SK-N-SH treated with all-trans-retinoic acid at 6 μM for 48 hours (cell line): ENCODE measurements around the gene RGS6.

Experiments used
- ATAC-seq: fragments of 200-7000 bp; cut with Tn5 transposase; 3 replicates; pipeline ENCODE4 v1.9.1; 2020; ENCODE audit warnings: mild to moderate bottlenecking, moderate library complexity
- ARNTL ChIP-seq: fragments of 450-650 bp; formaldehyde crosslinking; IDR thresholded peaks from 2 replicates; pipeline ENCODE4 v1.5.0; 2020; ENCODE audit warnings: low read depth, mild to moderate bottlenecking, moderate library complexity, borderline replicate concordance
- CREB5 ChIP-seq: fragments of 250-450 bp; sonication (Bioruptor Pico); IDR thresholded peaks from 2 replicates; pipeline ENCODE4 v1.5.1; 2020; ENCODE audit warnings: low read depth, mild to moderate bottlenecking, moderate library complexity
- CSDC2 ChIP-seq: fragments of 250-450 bp; sonication (Bioruptor Pico); IDR thresholded peaks from 2 replicates; pipeline ENCODE4 v1.5.0; 2020; ENCODE audit warnings: mild to moderate bottlenecking, moderate library complexity
- CSRNP3 ChIP-seq: fragments of 250-450 bp; sonication (Bioruptor Pico); IDR thresholded peaks from 2 replicates; pipeline ENCODE4 v1.5.1; 2021; ENCODE audit warnings: mild to moderate bottlenecking, moderate library complexity
- ESRRG ChIP-seq: fragments of 250-450 bp; sonication (Bioruptor Pico); IDR thresholded peaks from 2 replicates; pipeline ENCODE4 v1.6.1; 2021; ENCODE audit warnings: mild to moderate bottlenecking
- ISL1 ChIP-seq: fragments of 250-450 bp; sonication (Bioruptor Pico); IDR thresholded peaks from 2 replicates; pipeline ENCODE4 v2.1.2; 2022; ENCODE audit warnings: mild to moderate bottlenecking, moderate library complexity
- OSR1 ChIP-seq: fragments of 250-450 bp; sonication (Bioruptor Pico); IDR thresholded peaks from 2 replicates; pipeline ENCODE4 v1.8.0; 2022; ENCODE audit warnings: moderate library complexity, mild to moderate bottlenecking, inconsistent platforms
- PATZ1 ChIP-seq: fragments of 250-450 bp; sonication (Bioruptor Pico); IDR thresholded peaks from 2 replicates; pipeline ENCODE4 v1.8.0; 2020; ENCODE audit warnings: mild to moderate bottlenecking, moderate library complexity, borderline replicate concordance
- POU6F1 ChIP-seq: fragments of 250-450 bp; sonication (Bioruptor Pico); IDR thresholded peaks from 2 replicates; pipeline ENCODE4 v1.8.0; 2021; ENCODE audit warnings: low read depth, mild to moderate bottlenecking, moderate library complexity, borderline replicate concordance
- PPARA ChIP-seq: fragments of 250-450 bp; sonication (Bioruptor Pico); IDR thresholded peaks from 2 replicates; pipeline ENCODE4 v1.5.0; 2020; ENCODE audit warnings: mild to moderate bottlenecking, borderline replicate concordance
- RARB ChIP-seq: fragments of 250-450 bp; sonication (Bioruptor Pico); IDR thresholded peaks from 2 replicates; pipeline ENCODE4 v1.8.0; 2021; ENCODE audit warnings: mild to moderate bottlenecking, moderate library complexity
- SNAI2 ChIP-seq: fragments of 250-450 bp; sonication (Bioruptor Pico); IDR thresholded peaks from 2 replicates; pipeline ENCODE4 v1.5.0; 2020; ENCODE audit warnings: mild to moderate bottlenecking, moderate library complexity
- TCF4 ChIP-seq: fragments of 250-450 bp; sonication (Bioruptor Pico); IDR thresholded peaks from 2 replicates; pipeline ENCODE4 v1.8.0; 2021; ENCODE audit warnings: mild to moderate bottlenecking, moderate library complexity, borderline replicate concordance
- TOX ChIP-seq: fragments of 250-450 bp; sonication (Bioruptor Pico); IDR thresholded peaks from 2 replicates; pipeline ENCODE4 v1.8.0; 2021; ENCODE audit warnings: mild to moderate bottlenecking, moderate library complexity, borderline replicate concordance
- TSHZ2 ChIP-seq: fragments of 250-450 bp; sonication (Bioruptor Pico); IDR thresholded peaks from 2 replicates; pipeline ENCODE4 v1.5.0; 2020; ENCODE audit warnings: mild to moderate bottlenecking, moderate library complexity
- ZC3H10 ChIP-seq: fragments of 250-450 bp; sonication (Bioruptor Pico); IDR thresholded peaks from 2 replicates; pipeline ENCODE4 v1.5.1; 2021; ENCODE audit warnings: mild to moderate bottlenecking, moderate library complexity
- ZFP3 ChIP-seq: fragments of 250-450 bp; sonication (Bioruptor Pico); IDR thresholded peaks from 2 replicates; pipeline ENCODE4 v1.5.0; 2020; ENCODE audit warnings: mild to moderate bottlenecking, moderate library complexity
- ZFP30 ChIP-seq: fragments of 450-650 bp; formaldehyde crosslinking; IDR thresholded peaks from 2 replicates; pipeline ENCODE4 v1.5.0; 2022; ENCODE audit warnings: mild to moderate bottlenecking, moderate library complexity
- ZNF565 ChIP-seq: fragments of 450-650 bp; formaldehyde crosslinking; conservative IDR thresholded peaks from 2 replicates; pipeline ENCODE4 v1.5.0; 2020; ENCODE audit warnings: low read depth, mild to moderate bottlenecking, moderate library complexity
- ZNF70 ChIP-seq: fragments of 450-650 bp; formaldehyde crosslinking; IDR thresholded peaks from 2 replicates; pipeline ENCODE4 v1.5.0; 2020; ENCODE audit warnings: mild to moderate bottlenecking, moderate library complexity
- ZNF8 ChIP-seq: fragments of 450-650 bp; formaldehyde crosslinking; IDR thresholded peaks from 2 replicates; pipeline ENCODE4 v1.5.0; 2020; ENCODE audit warnings: mild to moderate bottlenecking, moderate library complexity

Gene RGS6

GRCh38 chr14:72305561-72305960, 373.3 kb downstream of the RGS6 start:
- no peak for ATAC-seq

GRCh38 chr14:72308967-72309485, 376.8 kb downstream of the RGS6 start:
- TF ChIP-seq ZNF565 (CRISPR knock-in tag) (no peak), TOX (CRISPR knock-in tag) (no peak), TCF4 (CRISPR knock-in tag) (no peak), SNAI2 (CRISPR knock-in tag) (no peak), ISL1 (CRISPR knock-in tag) (no peak), CSRNP3 (CRISPR knock-in tag) (no peak), POU6F1 (CRISPR knock-in tag) (no peak), CREB5 (CRISPR knock-in tag) (no peak), ZC3H10 (CRISPR knock-in tag) (no peak), ZNF8 (CRISPR knock-in tag) (no peak), ESRRG (CRISPR knock-in tag) (no peak), ZFP3 (CRISPR knock-in tag) (no peak), RARB (CRISPR knock-in tag) (no peak), PPARA (CRISPR knock-in tag) (no peak), CSDC2 (CRISPR knock-in tag) (no peak)
- no peak for ATAC-seq

More at GRCh38 chr14:72305561-72305960, 373.3 kb downstream of the RGS6 start:
- TF ChIP-seq ZFP30 (CRISPR knock-in tag) (no peak), ESRRG (CRISPR knock-in tag) (no peak), ISL1 (CRISPR knock-in tag) (no peak), ZNF565 (CRISPR knock-in tag) (no peak), OSR1 (no peak)

- TF ChIP-seq ISL1 (CRISPR knock-in tag) = peak; percentile 95
- no peak for TF ChIP-seq PPARA (CRISPR knock-in tag)
- 0 out of 2 replicates have a peak, but pooled peaks have one; percentile 23 for TF ChIP-seq ZFP3 (CRISPR knock-in tag)
- no peak for ATAC-seq
Measured at GRCh38 chr14:72311116-72311515, 378.9 kb downstream of the RGS6 start.

- ATAC-seq = no peak
- TF ChIP-seq ZNF70 (CRISPR knock-in tag) (no peak), OSR1 (no peak), POU6F1 (CRISPR knock-in tag) (no peak), ZNF8 (CRISPR knock-in tag) (no peak), PPARA (CRISPR knock-in tag) (no peak), TSHZ2 (no peak), TOX (CRISPR knock-in tag) (no peak), ISL1 (CRISPR knock-in tag) (no peak), ZFP3 (CRISPR knock-in tag) (no peak), ESRRG (CRISPR knock-in tag) (no peak), ARNTL (no peak), ZNF565 (CRISPR knock-in tag) (no peak), CREB5 (CRISPR knock-in tag) (no peak), PATZ1 (CRISPR knock-in tag) (no peak)
Measured at GRCh38 chr14:72311516-72311915, 379.3 kb downstream of the RGS6 start.
